Left ventricle myocardium inferior (tissue), 1 donor: ENCODE results near the gene ACSS2. TPM values are rescaled to one million over a fixed set of nuclear protein-coding genes. Genes with fewer than 3 reads are reported as not detected.

Experiments
- DNase-seq: peaks from one replicate; pipeline ENCODE4 v3.0.0-alpha.2; 2020
- H3K27ac ChIP-seq: fragments of 200-600 bp; replicated peaks from 2 replicates; pipeline ENCODE4 v1.8.0; 2021
- H3K27me3 ChIP-seq: fragments of 200-600 bp; 2 replicates; pipeline ENCODE4 v1.8.0; 2021; ENCODE audit warnings: low read depth
- H3K36me3 ChIP-seq: fragments of 200-600 bp; 2 replicates; pipeline ENCODE4 v1.8.0; 2021
- H3K4me1 ChIP-seq: fragments of 200-600 bp; 2 replicates; pipeline ENCODE4 v1.8.0; 2021
- H3K4me3 ChIP-seq: fragments of 200-600 bp; 2 replicates; pipeline ENCODE4 v1.8.0; 2021; ENCODE audit warnings: mild to moderate bottlenecking, moderate library complexity
- H3K9me3 ChIP-seq: fragments of 200-600 bp; replicated peaks from 2 replicates; pipeline ENCODE4 v1.8.0; 2021
- intact Hi-C: fragments of 100-400 bp; cut with micrococcal nuclease; formaldehyde crosslinking; loops from one replicate; pipeline ENCODE4 v1.11.0; 2022
- total RNA-seq: library from RNA; stranded (reverse); fragmentation: NEBNext Ultra II Directional; extraction: Animal tissue kit (Norgen Biotek cat#: 25700); gene quantifications from one replicate; pipeline ENCODE4 v1.2.1, GENCODE V29; 2021
- TF ChIP-seq, protein P1 (sequence below): fragments of 200-600 bp; IDR thresholded peaks from 2 replicates; pipeline ENCODE4 v1.8.0; 2021; ENCODE audit warnings: antibody characterized with exemption, mild to moderate bottlenecking, borderline replicate concordance
- donor health status: DM: no; HTN: yes; CAD: no; lungs with severe emphysema.

Gene ACSS2
- total RNA-seq, 1 donor from 2014 or later, result 101 TPM

DNA sequence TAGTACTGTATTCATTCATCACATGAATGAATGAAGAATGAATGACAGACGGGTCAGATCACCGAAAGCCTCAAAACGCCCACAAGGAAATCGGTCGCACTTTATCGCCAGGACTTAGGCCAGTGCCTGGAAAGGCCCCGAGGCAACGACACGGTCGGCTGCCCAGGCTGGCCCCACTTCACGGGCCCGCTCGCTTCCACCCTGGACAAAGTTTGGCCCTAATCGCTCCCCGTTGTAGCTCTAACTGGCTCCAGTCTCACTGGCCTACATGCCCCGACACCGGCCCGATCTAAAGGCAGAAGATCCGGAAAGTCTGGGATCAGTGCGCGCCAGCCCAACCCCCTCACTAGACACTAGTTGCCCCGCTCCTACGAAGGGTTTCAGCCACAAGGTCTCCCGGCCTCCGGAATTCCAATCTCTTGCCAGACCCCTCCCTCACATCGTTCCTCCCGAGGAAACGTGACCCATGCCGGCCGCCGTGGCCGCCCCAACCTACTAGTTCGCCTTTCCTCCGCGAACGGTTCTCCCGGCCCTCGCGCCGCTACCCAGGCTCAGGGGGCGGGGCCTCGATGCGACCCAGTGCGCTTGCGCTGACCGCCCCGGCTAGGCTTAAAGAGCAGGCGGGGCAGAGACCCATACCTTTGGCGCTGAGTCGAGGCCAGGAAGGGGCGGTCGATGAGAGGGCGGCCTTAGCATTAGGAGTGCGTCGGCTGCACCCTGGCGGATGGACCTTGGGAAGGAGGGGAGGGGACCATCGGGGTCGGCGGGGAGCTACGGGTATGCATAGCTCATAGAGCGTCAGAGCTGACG is 79.0 kb downstream of the ACSS2 start, which contains the start of the genes GSS and MYH7B:
GSS (minus strand) TSS at position 576 of the 810 bp plus-strand sequence. CDS start 3,954 bp downstream, outside the sequence.
MYH7B (plus strand) TSS at position 638 of the 810 bp plus-strand sequence. CDS start 22,138 bp downstream, outside the sequence.
- Histone ChIP-seq H3K9me3 (no peaks in the 10 kb centered on the region), H3K4me3 (peak within 1 kb of the TSS; percentile 78), H3K27ac (peak within 1 kb of the TSS; percentile 97), H3K36me3 (no peaks in the 10 kb centered on the region), H3K27me3 (no peaks in the 10 kb centered on the region), H3K4me1 (peaks cover 44% of the 10 kb centered on the region)
- TF ChIP-seq, protein P1, sequence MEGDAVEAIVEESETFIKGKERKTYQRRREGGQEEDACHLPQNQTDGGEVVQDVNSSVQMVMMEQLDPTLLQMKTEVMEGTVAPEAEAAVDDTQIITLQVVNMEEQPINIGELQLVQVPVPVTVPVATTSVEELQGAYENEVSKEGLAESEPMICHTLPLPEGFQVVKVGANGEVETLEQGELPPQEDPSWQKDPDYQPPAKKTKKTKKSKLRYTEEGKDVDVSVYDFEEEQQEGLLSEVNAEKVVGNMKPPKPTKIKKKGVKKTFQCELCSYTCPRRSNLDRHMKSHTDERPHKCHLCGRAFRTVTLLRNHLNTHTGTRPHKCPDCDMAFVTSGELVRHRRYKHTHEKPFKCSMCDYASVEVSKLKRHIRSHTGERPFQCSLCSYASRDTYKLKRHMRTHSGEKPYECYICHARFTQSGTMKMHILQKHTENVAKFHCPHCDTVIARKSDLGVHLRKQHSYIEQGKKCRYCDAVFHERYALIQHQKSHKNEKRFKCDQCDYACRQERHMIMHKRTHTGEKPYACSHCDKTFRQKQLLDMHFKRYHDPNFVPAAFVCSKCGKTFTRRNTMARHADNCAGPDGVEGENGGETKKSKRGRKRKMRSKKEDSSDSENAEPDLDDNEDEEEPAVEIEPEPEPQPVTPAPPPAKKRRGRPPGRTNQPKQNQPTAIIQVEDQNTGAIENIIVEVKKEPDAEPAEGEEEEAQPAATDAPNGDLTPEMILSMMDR, result peak; percentile 64
- DNase-seq, result peak; percentile 99
- intact Hi-C loops, result no loop called here

DNA sequence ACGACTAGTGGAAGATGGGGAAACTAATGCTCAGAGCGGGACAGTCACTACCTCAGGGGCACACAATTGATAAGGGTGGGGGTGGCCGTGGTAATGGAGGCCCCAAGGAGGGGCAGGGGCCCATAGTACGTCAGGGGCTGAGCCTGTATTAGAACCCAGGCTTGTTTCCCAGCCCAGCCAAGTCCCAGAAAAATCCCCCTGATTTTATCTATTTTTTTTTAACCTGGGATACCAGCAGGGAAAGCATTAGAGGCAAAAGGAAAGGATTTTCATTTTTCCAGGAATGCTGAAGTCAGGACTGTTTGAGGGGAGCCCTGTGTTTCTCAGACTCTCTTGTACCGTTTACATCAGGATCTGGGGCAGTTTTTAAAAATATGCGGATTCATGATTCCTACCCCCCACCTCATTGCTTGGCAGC is 79.6 kb downstream of the ACSS2 start:
- intact Hi-C loops, result no loop called here
- H3K4me1 ChIP-seq, result peaks cover 50% of the 10 kb centered on the region
- DNase-seq, result no peak
- peak overlapping the region; percentile 97 for H3K27ac ChIP-seq
- H3K9me3 ChIP-seq, result no peaks in the 10 kb centered on the region
- TF ChIP-seq, protein P1, result peak; percentile 37
- H3K36me3 ChIP-seq, result no peaks in the 10 kb centered on the region
- H3K27me3 ChIP-seq, result no peaks in the 10 kb centered on the region
- peak overlapping the region; percentile 78 for H3K4me3 ChIP-seq

DNA sequence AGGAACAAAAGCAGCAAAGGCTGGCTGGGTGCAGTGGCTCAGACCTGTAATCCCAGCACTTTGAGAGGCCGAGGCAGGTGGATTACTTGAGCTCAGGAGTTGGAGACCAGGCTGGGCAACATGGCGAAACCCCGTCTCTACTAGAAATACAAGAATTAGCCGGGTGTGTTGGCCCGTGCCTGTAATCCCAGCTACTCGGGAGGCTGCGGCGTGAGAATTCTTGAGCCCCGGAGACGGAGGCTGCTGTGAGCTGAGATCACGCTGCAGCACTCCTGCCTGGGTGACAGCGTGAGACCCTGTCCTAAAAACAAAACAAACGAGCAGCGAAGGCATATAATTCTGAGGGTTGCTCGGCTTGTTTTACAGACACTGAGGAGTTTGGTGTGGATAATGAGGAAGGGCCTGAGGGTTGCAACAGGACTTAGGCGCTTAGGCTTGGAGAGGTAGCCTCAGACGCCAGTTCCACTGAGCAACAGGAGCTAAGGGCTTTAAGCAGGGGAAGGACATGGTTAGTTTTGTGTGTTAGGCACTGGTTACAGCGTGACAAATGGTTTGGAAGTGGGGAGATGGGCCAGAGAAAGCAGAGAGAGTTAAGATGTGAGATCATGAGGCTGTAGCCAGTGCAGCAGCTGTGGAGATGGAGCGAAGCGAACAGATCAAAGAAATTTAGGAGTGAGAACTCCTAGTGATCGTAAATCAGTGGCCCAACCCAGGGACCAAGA is 80.5 kb downstream of the ACSS2 start:
- no peaks in the 10 kb centered on the region for H3K9me3 ChIP-seq
- peaks cover 44% of the 10 kb centered on the region for H3K4me1 ChIP-seq
- TF ChIP-seq, protein P1, result no peak
- no peaks in the 10 kb centered on the region for H3K27me3 ChIP-seq
- intact Hi-C loops, result no loop called here
- no peaks in the 10 kb centered on the region for H3K36me3 ChIP-seq
- no peak overlapping the region for H3K27ac ChIP-seq
- DNase-seq, result no peak
- no peak overlapping the region for H3K4me3 ChIP-seq

DNA sequence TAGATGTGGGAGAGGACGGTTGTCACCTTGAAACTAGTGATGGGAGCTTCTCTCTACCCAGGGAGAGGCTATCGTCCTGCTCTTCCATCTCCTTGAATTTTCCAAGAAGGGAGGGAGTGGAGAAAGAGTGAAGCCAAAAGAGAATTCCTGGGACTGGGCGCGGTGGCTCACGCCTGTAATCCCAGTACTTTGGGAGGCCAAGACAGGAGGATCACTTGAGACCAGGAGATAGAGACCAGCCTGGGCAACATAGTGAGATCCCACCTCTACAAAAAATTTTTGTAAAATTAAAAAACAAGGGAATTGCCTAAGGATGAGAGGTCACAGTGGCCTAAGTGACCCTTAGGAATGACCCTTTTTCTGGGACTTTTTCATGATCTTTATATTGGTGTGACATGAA is 88.1 kb downstream of the ACSS2 start:
- TF ChIP-seq, protein P1, result no peak
- H3K4me3 ChIP-seq, result no peak overlapping the region
- H3K36me3 ChIP-seq, result no peaks in the 10 kb centered on the region
- H3K9me3 ChIP-seq, result no peaks in the 10 kb centered on the region
- no peaks in the 10 kb centered on the region for H3K27me3 ChIP-seq
- H3K27ac ChIP-seq, result no peak overlapping the region
- no peak for DNase-seq
- H3K4me1 ChIP-seq, result peaks cover 20% of the 10 kb centered on the region
- intact Hi-C loops, result loop anchor here (5.0 kb wide), 1 partner anchor 92 kb away; the partner anchor contains the start of gene GGT7

DNA sequence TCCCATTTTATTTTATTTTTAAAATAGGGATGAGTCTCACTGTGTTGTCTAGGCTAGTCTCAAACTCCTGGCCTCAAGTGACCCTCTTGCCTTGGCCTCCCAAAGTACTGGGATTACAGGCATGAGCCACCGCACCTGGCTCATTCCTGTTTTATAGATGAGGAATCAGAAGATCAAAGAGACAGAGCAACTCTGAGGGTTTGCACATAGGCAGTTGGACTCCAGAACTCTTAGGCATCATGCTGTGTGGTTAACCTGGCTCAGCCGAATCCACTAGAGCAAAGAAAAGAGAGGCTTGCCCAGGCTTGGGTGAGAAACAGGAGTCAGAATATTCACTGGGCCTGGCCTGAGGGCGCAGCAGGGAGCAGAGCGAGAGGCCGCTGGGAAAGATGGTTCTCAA is 88.6 kb downstream of the ACSS2 start:
- H3K27me3 ChIP-seq, result no peaks in the 10 kb centered on the region
- H3K4me1 ChIP-seq, result peaks cover 26% of the 10 kb centered on the region
- no peaks in the 10 kb centered on the region for H3K9me3 ChIP-seq
- no peak overlapping the region for H3K4me3 ChIP-seq
- H3K36me3 ChIP-seq, result no peaks in the 10 kb centered on the region
- no peak for DNase-seq
- TF ChIP-seq, protein P1, result no peak
- intact Hi-C loops, result no loop called here
- no peak overlapping the region for H3K27ac ChIP-seq
